ENCODE measurements around the gene SORCS3.

Gene SORCS3

GRCh38 chr10:104908581-104908980 lies 267.5 kb downstream of the SORCS3 start:
- in situ Hi-C loops (cut with HindIII; ENCODE audit: low sequenced_read_pairs): no loop called here

GRCh38 chr10:104910712-104911111 lies 269.6 kb downstream of the SORCS3 start:
- in situ Hi-C loops (cut with HindIII; ENCODE audit: low sequenced_read_pairs): no loop called here

- in situ Hi-C loops (cut with HindIII; ENCODE audit: low sequenced_read_pairs): no loop called here
These were observed 272.3 kb downstream of the SORCS3 start for GRCh38 chr10:104913390-104913789.

- in situ Hi-C loops (cut with HindIII; ENCODE audit: low sequenced_read_pairs): no loop called here
These were observed 279.4 kb downstream of the SORCS3 start for GRCh38 chr10:104920476-104920875.

GRCh38 chr10:104921763-104922162 lies 280.7 kb downstream of the SORCS3 start:
- in situ Hi-C loops (cut with HindIII; ENCODE audit: low sequenced_read_pairs): no loop called here

GRCh38 chr10:104922810-104923209 lies 281.7 kb downstream of the SORCS3 start:
- in situ Hi-C loops (cut with HindIII; ENCODE audit: low sequenced_read_pairs): no loop called here

- in situ Hi-C loops (cut with HindIII; ENCODE audit: low sequenced_read_pairs): no loop called here
These were observed 282.4 kb downstream of the SORCS3 start for GRCh38 chr10:104923501-104923900.

GRCh38 chr10:104924101-104924795 lies 283.2 kb downstream of the SORCS3 start:
- in situ Hi-C loops (cut with HindIII; ENCODE audit: low sequenced_read_pairs): no loop called here

- in situ Hi-C loops (cut with HindIII; ENCODE audit: low sequenced_read_pairs): no loop called here
These were observed 284.3 kb downstream of the SORCS3 start for GRCh38 chr10:104925232-104925851.

GRCh38 chr10:104928734-104929133 lies 287.6 kb downstream of the SORCS3 start:
- in situ Hi-C loops (cut with HindIII; ENCODE audit: low sequenced_read_pairs): no loop called here

- in situ Hi-C loops (cut with HindIII; ENCODE audit: low sequenced_read_pairs): no loop called here
These were observed 290.6 kb downstream of the SORCS3 start for GRCh38 chr10:104931612-104932134.

- in situ Hi-C loops (cut with HindIII; ENCODE audit: low sequenced_read_pairs): no loop called here
These were observed 294.6 kb downstream of the SORCS3 start for GRCh38 chr10:104935656-104936055.

GRCh38 chr10:104937567-104937966 lies 296.5 kb downstream of the SORCS3 start:
- in situ Hi-C loops (cut with HindIII; ENCODE audit: low sequenced_read_pairs): no loop called here

GRCh38 chr10:104938031-104938430 lies 296.9 kb downstream of the SORCS3 start:
- in situ Hi-C loops (cut with HindIII; ENCODE audit: low sequenced_read_pairs): no loop called here

GRCh38 chr10:104941662-104942061 lies 300.6 kb downstream of the SORCS3 start:
- in situ Hi-C loops (cut with HindIII; ENCODE audit: low sequenced_read_pairs): no loop called here

- in situ Hi-C loops (cut with HindIII; ENCODE audit: low sequenced_read_pairs): no loop called here
These were observed 306.2 kb downstream of the SORCS3 start for GRCh38 chr10:104947314-104947713.

GRCh38 chr10:104957178-104957841 lies 316.2 kb downstream of the SORCS3 start:
- in situ Hi-C loops (cut with HindIII; ENCODE audit: low sequenced_read_pairs): no loop called here

GRCh38 chr10:104966563-104967297 lies 325.6 kb downstream of the SORCS3 start:
- in situ Hi-C loops (cut with HindIII; ENCODE audit: low sequenced_read_pairs): no loop called here

GRCh38 chr10:104980368-104980767 lies 339.3 kb downstream of the SORCS3 start:
- in situ Hi-C loops (cut with HindIII; ENCODE audit: low sequenced_read_pairs): no loop called here

GRCh38 chr10:104981995-104982394 lies 340.9 kb downstream of the SORCS3 start:
- in situ Hi-C loops (cut with HindIII; ENCODE audit: low sequenced_read_pairs): no loop called here

GRCh38 chr10:104988686-104989085 lies 347.6 kb downstream of the SORCS3 start:
- in situ Hi-C loops (cut with HindIII; ENCODE audit: low sequenced_read_pairs): no loop called here

All from endothelial cell of hepatic sinusoid (primary cell).